ENCODE data around the gene CALM3. TPM values are rescaled to one million over a fixed set of nuclear protein-coding genes. Genes with fewer than 3 reads are reported as not detected.
"Not testable (repeated sequence)": the region's sequence is repeated elsewhere in the genome, so short reads cannot be mapped to it uniquely, and the experiment has no call there.

Gene CALM3
- total and polyA plus RNA-seq, 4 donors, result 219 to 1,593 (median 943) TPM

GRCh38 chr19:46620716-46621115 is 19.6 kb downstream of the CALM3 start:
- Histone ChIP-seq H3K4me1 (ENCODE audit: control insufficient read depth, insufficient read depth, low read length) (peaks cover 41% of the 10 kb centered on the region), H3K27ac (ENCODE audit: low read depth, low read length) (peak overlapping the region; percentile 57), H3K36me3 (ENCODE audit: control insufficient read depth, insufficient read depth, low read length) (no peaks in the 10 kb centered on the region), H3K27me3 (ENCODE audit: control insufficient read depth, insufficient read depth, low read length) (no peaks in the 10 kb centered on the region), H3K9me3 (ENCODE audit: control insufficient read depth, insufficient read depth, low read length) (no peaks in the 10 kb centered on the region), H3K4me3 (ENCODE audit: low read depth, low read length) (no peak overlapping the region)
- 7% methylated on average over 2 of the region's 6 CpGs for WGBS (ENCODE audit: insufficient coverage)
- no peak for DNase-seq (ENCODE audit: low read depth in 4 of 6, low spot score in 6 of 6)

DNA sequence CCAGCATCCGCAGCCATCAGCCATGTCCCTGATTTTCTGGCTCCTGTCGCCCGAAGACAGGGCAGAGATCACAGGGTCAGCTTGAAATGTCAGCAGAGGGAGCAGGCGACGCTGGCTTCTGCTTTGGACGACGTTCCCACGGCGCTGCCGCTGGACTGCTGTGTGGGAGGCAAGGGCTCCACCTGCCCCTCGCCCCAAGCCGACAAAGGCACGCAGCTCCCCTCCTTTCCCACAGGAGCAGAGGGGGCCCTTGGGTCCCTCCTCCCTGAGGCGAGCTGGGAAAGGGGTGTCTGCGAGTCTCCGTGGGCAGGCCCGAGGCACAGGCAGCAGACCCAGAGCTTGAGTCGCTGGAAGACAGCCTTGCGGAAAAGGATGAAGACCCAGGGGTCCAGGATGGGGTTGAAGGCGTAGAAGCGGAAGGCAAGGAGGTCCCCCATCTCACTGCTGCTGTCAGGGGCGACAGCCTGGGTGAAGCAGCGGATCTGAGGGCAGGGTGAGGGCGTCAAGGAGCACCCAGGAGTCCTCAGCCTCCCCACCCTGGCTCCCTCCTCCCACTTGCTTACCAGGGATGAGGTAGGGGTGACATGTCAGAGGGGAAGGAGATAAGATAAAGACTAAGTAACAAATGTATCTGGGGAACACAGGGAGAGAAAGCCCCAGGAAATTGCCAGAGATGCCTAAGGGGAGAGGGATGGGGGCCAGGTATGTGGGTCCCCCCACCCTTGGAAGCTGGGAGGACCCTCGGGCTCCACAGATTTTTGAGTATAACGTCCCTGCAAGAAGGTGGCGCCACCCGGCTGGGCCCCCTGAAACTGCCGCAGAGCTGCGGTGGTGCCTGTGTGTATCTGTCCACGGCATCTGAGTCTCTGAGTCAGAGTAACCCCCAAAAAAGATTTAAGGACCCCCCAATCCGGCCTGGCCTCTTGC is 20.3 kb downstream of the CALM3 start:
- H3K27ac ChIP-seq (ENCODE audit: low read depth, low read length), result peak overlapping the region; percentile 57
- WGBS (ENCODE audit: insufficient coverage), result 44% methylated on average over 26 of the region's 32 CpGs
- no peaks in the 10 kb centered on the region for H3K9me3 ChIP-seq (ENCODE audit: control insufficient read depth, insufficient read depth, low read length)
- H3K4me3 ChIP-seq (ENCODE audit: low read depth, low read length), result no peak overlapping the region
- no peaks in the 10 kb centered on the region for H3K27me3 ChIP-seq (ENCODE audit: control insufficient read depth, insufficient read depth, low read length)
- no peak for DNase-seq (ENCODE audit: low read depth in 4 of 6, low spot score in 6 of 6)
- peaks cover 41% of the 10 kb centered on the region for H3K4me1 ChIP-seq (ENCODE audit: control insufficient read depth, insufficient read depth, low read length)
- H3K36me3 ChIP-seq (ENCODE audit: control insufficient read depth, insufficient read depth, low read length), result no peaks in the 10 kb centered on the region

GRCh38 chr19:46622118-46622446 is 21.0 kb downstream of the CALM3 start:
- WGBS (ENCODE audit: insufficient coverage), result 75% methylated on average over 7 of the region's 7 CpGs
- Histone ChIP-seq H3K27me3 (ENCODE audit: control insufficient read depth, insufficient read depth, low read length) (no peaks in the 10 kb centered on the region), H3K4me3 (ENCODE audit: low read depth, low read length) (no peak overlapping the region), H3K4me1 (ENCODE audit: control insufficient read depth, insufficient read depth, low read length) (peaks cover 35% of the 10 kb centered on the region), H3K36me3 (ENCODE audit: control insufficient read depth, insufficient read depth, low read length) (no peaks in the 10 kb centered on the region), H3K27ac (ENCODE audit: low read depth, low read length) (no peak overlapping the region), H3K9me3 (ENCODE audit: control insufficient read depth, insufficient read depth, low read length) (no peaks in the 10 kb centered on the region)
- DNase-seq (ENCODE audit: low read depth in 4 of 6, low spot score in 6 of 6), result no peak

GRCh38 chr19:46623915-46624502 is 22.9 kb downstream of the CALM3 start:
- H3K27me3 ChIP-seq (ENCODE audit: control insufficient read depth, insufficient read depth, low read length), result no peaks in the 10 kb centered on the region
- H3K27ac ChIP-seq (ENCODE audit: low read depth, low read length), result no peak overlapping the region
- 91% methylated on average over 28 of the region's 35 CpGs for WGBS (ENCODE audit: insufficient coverage)
- H3K9me3 ChIP-seq (ENCODE audit: control insufficient read depth, insufficient read depth, low read length), result no peaks in the 10 kb centered on the region
- peaks cover 29% of the 10 kb centered on the region for H3K4me1 ChIP-seq (ENCODE audit: control insufficient read depth, insufficient read depth, low read length)
- DNase-seq (ENCODE audit: low read depth in 4 of 6, low spot score in 6 of 6), result no peak
- no peaks in the 10 kb centered on the region for H3K36me3 ChIP-seq (ENCODE audit: control insufficient read depth, insufficient read depth, low read length)
- H3K4me3 ChIP-seq (ENCODE audit: low read depth, low read length), result no peak overlapping the region

GRCh38 chr19:46624958-46625661 is 24.0 kb downstream of the CALM3 start, which contains the start of gene PTGIR:
PTGIR (minus strand) TSS chr19:46625089; CDS start chr19:46624225, 864 bp downstream.
- DNase-seq (ENCODE audit: low read depth in 4 of 6, low spot score in 6 of 6), result no peak
- H3K36me3 ChIP-seq (ENCODE audit: control insufficient read depth, insufficient read depth, low read length), result no peaks in the 10 kb centered on the region
- no peak within 1 kb of the TSS for H3K4me3 ChIP-seq (ENCODE audit: low read depth, low read length)
- H3K9me3 ChIP-seq (ENCODE audit: control insufficient read depth, insufficient read depth, low read length), result no peaks in the 10 kb centered on the region
- peak within 1 kb of the TSS; percentile 10 for H3K27ac ChIP-seq (ENCODE audit: low read depth, low read length)
- WGBS (ENCODE audit: insufficient coverage), result 28% methylated on average over 13 of the region's 13 CpGs
- no peaks in the 10 kb centered on the region for H3K27me3 ChIP-seq (ENCODE audit: control insufficient read depth, insufficient read depth, low read length)
- H3K4me1 ChIP-seq (ENCODE audit: control insufficient read depth, insufficient read depth, low read length), result peaks cover 24% of the 10 kb centered on the region

GRCh38 chr19:46625731-46626130 is 24.6 kb downstream of the CALM3 start:
- DNase-seq (ENCODE audit: low read depth in 4 of 6, low spot score in 6 of 6), result no peak
- Histone ChIP-seq H3K36me3 (ENCODE audit: control insufficient read depth, insufficient read depth, low read length) (no peaks in the 10 kb centered on the region), H3K4me3 (ENCODE audit: low read depth, low read length) (no peak overlapping the region), H3K9me3 (ENCODE audit: control insufficient read depth, insufficient read depth, low read length) (no peaks in the 10 kb centered on the region), H3K27ac (ENCODE audit: low read depth, low read length) (no peak overlapping the region), H3K27me3 (ENCODE audit: control insufficient read depth, insufficient read depth, low read length) (no peaks in the 10 kb centered on the region), H3K4me1 (ENCODE audit: control insufficient read depth, insufficient read depth, low read length) (peaks cover 21% of the 10 kb centered on the region)
- 90% methylated on average over 12 of the region's 12 CpGs for WGBS (ENCODE audit: insufficient coverage)

GRCh38 chr19:46626446-46626845 is 25.3 kb downstream of the CALM3 start:
- no peak for DNase-seq (ENCODE audit: low read depth in 4 of 6, low spot score in 6 of 6)
- no peaks in the 10 kb centered on the region for H3K27me3 ChIP-seq (ENCODE audit: control insufficient read depth, insufficient read depth, low read length)
- peaks cover 17% of the 10 kb centered on the region for H3K4me1 ChIP-seq (ENCODE audit: control insufficient read depth, insufficient read depth, low read length)
- H3K9me3 ChIP-seq (ENCODE audit: control insufficient read depth, insufficient read depth, low read length), result no peaks in the 10 kb centered on the region
- no peak overlapping the region for H3K27ac ChIP-seq (ENCODE audit: low read depth, low read length)
- H3K4me3 ChIP-seq (ENCODE audit: low read depth, low read length), result no peak overlapping the region
- WGBS (ENCODE audit: insufficient coverage), result 79% methylated on average over 5 of the region's 14 CpGs
- no peaks in the 10 kb centered on the region for H3K36me3 ChIP-seq (ENCODE audit: control insufficient read depth, insufficient read depth, low read length)

DNA sequence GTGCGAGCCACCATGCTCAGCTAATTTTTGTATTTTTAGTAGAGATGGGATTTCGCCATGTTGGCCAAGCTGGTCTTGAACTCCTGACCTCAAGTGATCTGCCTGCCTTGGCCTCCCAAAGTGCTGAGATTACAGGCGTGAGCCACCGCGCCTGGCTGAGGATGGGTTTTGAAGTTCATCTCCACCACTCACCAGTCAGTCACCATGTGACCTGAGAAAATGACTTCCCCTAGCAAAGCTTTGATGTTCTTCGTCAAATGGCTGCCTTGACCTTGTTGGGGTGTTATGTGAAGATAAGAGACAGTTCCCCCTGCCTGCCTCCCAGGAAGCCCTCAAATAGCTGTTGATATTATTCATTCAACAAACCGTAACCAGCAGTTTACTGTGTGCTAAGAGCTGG is 27.8 kb downstream of the CALM3 start:
- no CpG with 5 or more reads among the region's 7 CpGs for WGBS (ENCODE audit: insufficient coverage)
- not testable (repeated sequence) for H3K9me3 ChIP-seq (ENCODE audit: control insufficient read depth, insufficient read depth, low read length); H3K36me3 ChIP-seq (ENCODE audit: control insufficient read depth, insufficient read depth, low read length); DNase-seq (ENCODE audit: low read depth in 4 of 6, low spot score in 6 of 6); H3K27ac ChIP-seq (ENCODE audit: low read depth, low read length); H3K4me3 ChIP-seq (ENCODE audit: low read depth, low read length)
- Histone ChIP-seq H3K27me3 (ENCODE audit: control insufficient read depth, insufficient read depth, low read length) (peaks cover 12% of the 10 kb centered on the region), H3K4me1 (ENCODE audit: control insufficient read depth, insufficient read depth, low read length) (peaks cover 24% of the 10 kb centered on the region)

GRCh38 chr19:46629546-46630025 is 28.5 kb downstream of the CALM3 start:
- 90% methylated on average over 15 of the region's 15 CpGs for WGBS (ENCODE audit: insufficient coverage)
- Histone ChIP-seq H3K4me3 (ENCODE audit: low read depth, low read length) (no peak overlapping the region), H3K9me3 (ENCODE audit: control insufficient read depth, insufficient read depth, low read length) (no peaks in the 10 kb centered on the region), H3K4me1 (ENCODE audit: control insufficient read depth, insufficient read depth, low read length) (peaks cover 30% of the 10 kb centered on the region), H3K36me3 (ENCODE audit: control insufficient read depth, insufficient read depth, low read length) (no peaks in the 10 kb centered on the region), H3K27ac (ENCODE audit: low read depth, low read length) (no peak overlapping the region), H3K27me3 (ENCODE audit: control insufficient read depth, insufficient read depth, low read length) (peaks cover 16% of the 10 kb centered on the region)
- DNase-seq (ENCODE audit: low read depth in 4 of 6, low spot score in 6 of 6), result no peak
